Measurements from ENCODE around the gene RAD51D.
"Not testable (repeated sequence)": the region's sequence is repeated elsewhere in the genome, so short reads cannot be mapped to it uniquely, and the experiment has no call there.

Gene RAD51D

GRCh38 chr17:35152421-35153140, 32.9 kb upstream of the RAD51D start:
- Histone ChIP-seq H3K4me3 (ENCODE audit: low read length) (no peak overlapping the region), H3K9me3 (replicated peaks; ENCODE audit: insufficient read depth, low read length) (no peaks in the 10 kb centered on the region), H3K9me2 (replicated peaks; ENCODE audit: insufficient read depth, low read length) (no peaks in the 10 kb centered on the region), H3K79me2 (ENCODE audit: low read length) (no peaks in the 10 kb centered on the region), H4K20me1 (ENCODE audit: insufficient read depth, low read length) (no peaks in the 10 kb centered on the region), H2AFZ (ENCODE audit: low read length) (no peak overlapping the region), H3K4me1 (ENCODE audit: low read length) (peaks cover 9% of the 10 kb centered on the region), H3K9ac (ENCODE audit: low read length) (no peak overlapping the region), H3K27me3 (replicated peaks; ENCODE audit: insufficient read depth, low read length) (no peaks in the 10 kb centered on the region), H3F3A (ENCODE audit: insufficient read depth, low read length) (no peaks in the 10 kb centered on the region), H3K36me3 (replicated peaks; ENCODE audit: insufficient read depth, low read length) (no peaks in the 10 kb centered on the region), H3K27ac (ENCODE audit: low read length) (no peak overlapping the region), H3K4me2 (ENCODE audit: low read depth, low read length) (no peak overlapping the region)
- TF ChIP-seq EZH2 (optimal IDR thresholded peaks at IDR 0.05; ENCODE audit: low read depth, low read length) = no peak
- no peak for TF ChIP-seq CTCF (IDR thresholded peaks at IDR 0.05; ENCODE audit: low read length)
- TF ChIP-seq EZH2phosphoT487 (IDR thresholded peaks at IDR 0.05; ENCODE audit: low read length) = no peak
- no peak for DNase-seq

GRCh38 chr17:35151080-35151479, 31.4 kb upstream of the RAD51D start:
- H3K27me3 ChIP-seq (replicated peaks; ENCODE audit: insufficient read depth, low read length); H4K20me1 ChIP-seq (ENCODE audit: insufficient read depth, low read length); H3K9ac ChIP-seq (ENCODE audit: low read length); H3K27ac ChIP-seq (ENCODE audit: low read length); H3K9me3 ChIP-seq (replicated peaks; ENCODE audit: insufficient read depth, low read length); H3K4me1 ChIP-seq (ENCODE audit: low read length); H3K9me2 ChIP-seq (replicated peaks; ENCODE audit: insufficient read depth, low read length); H3K79me2 ChIP-seq (ENCODE audit: low read length); H3K4me3 ChIP-seq (ENCODE audit: low read length); DNase-seq; H2AFZ ChIP-seq (ENCODE audit: low read length); H3F3A ChIP-seq (ENCODE audit: insufficient read depth, low read length); H3K36me3 ChIP-seq (replicated peaks; ENCODE audit: insufficient read depth, low read length); H3K4me2 ChIP-seq (ENCODE audit: low read depth, low read length): not testable (repeated sequence)

- H3K9me2 ChIP-seq (replicated peaks; ENCODE audit: insufficient read depth, low read length) = no peaks in the 10 kb centered on the region
- H3F3A ChIP-seq (ENCODE audit: insufficient read depth, low read length) = no peaks in the 10 kb centered on the region
- 0 out of 2 replicates have a peak overlapping the region, but pooled peaks have one; percentile 42 for H2AFZ ChIP-seq (ENCODE audit: low read length)
- no peak for TF ChIP-seq EZH2phosphoT487 (IDR thresholded peaks at IDR 0.05; ENCODE audit: low read length)
- TF ChIP-seq CTCF (IDR thresholded peaks at IDR 0.05; ENCODE audit: low read length) = no peak
- TF ChIP-seq EZH2 (optimal IDR thresholded peaks at IDR 0.05; ENCODE audit: low read depth, low read length) = no peak
- H3K79me2 ChIP-seq (ENCODE audit: low read length) = no peaks in the 10 kb centered on the region
- no peaks in the 10 kb centered on the region for H3K27me3 ChIP-seq (replicated peaks; ENCODE audit: insufficient read depth, low read length)
- H3K9me3 ChIP-seq (replicated peaks; ENCODE audit: insufficient read depth, low read length) = no peaks in the 10 kb centered on the region
- H3K4me2 ChIP-seq (ENCODE audit: low read depth, low read length) = peak overlapping the region; percentile 38
- no peak overlapping the region for H3K9ac ChIP-seq (ENCODE audit: low read length)
- DNase-seq = no peak
- no peaks in the 10 kb centered on the region for H4K20me1 ChIP-seq (ENCODE audit: insufficient read depth, low read length)
- peaks cover 9% of the 10 kb centered on the region for H3K4me1 ChIP-seq (ENCODE audit: low read length)
- no peak overlapping the region for H3K27ac ChIP-seq (ENCODE audit: low read length)
- no peak overlapping the region for H3K4me3 ChIP-seq (ENCODE audit: low read length)
- no peaks in the 10 kb centered on the region for H3K36me3 ChIP-seq (replicated peaks; ENCODE audit: insufficient read depth, low read length)
Observed at GRCh38 chr17:35149941-35150340, 30.3 kb upstream of the RAD51D start.

- Histone ChIP-seq H3K36me3 (replicated peaks; ENCODE audit: insufficient read depth, low read length) (no peaks in the 10 kb centered on the region), H3K9me3 (replicated peaks; ENCODE audit: insufficient read depth, low read length) (no peaks in the 10 kb centered on the region), H3K79me2 (ENCODE audit: low read length) (no peaks in the 10 kb centered on the region), H4K20me1 (ENCODE audit: insufficient read depth, low read length) (no peaks in the 10 kb centered on the region), H3K27ac (ENCODE audit: low read length) (no peak overlapping the region), H3K4me3 (ENCODE audit: low read length) (no peak overlapping the region), H3K4me2 (ENCODE audit: low read depth, low read length) (no peak overlapping the region), H3K9me2 (replicated peaks; ENCODE audit: insufficient read depth, low read length) (no peaks in the 10 kb centered on the region), H3K4me1 (ENCODE audit: low read length) (peaks cover 9% of the 10 kb centered on the region), H3F3A (ENCODE audit: insufficient read depth, low read length) (no peaks in the 10 kb centered on the region), H3K9ac (ENCODE audit: low read length) (no peak overlapping the region), H3K27me3 (replicated peaks; ENCODE audit: insufficient read depth, low read length) (no peaks in the 10 kb centered on the region), H2AFZ (ENCODE audit: low read length) (no peak overlapping the region)
- TF ChIP-seq CTCF (IDR thresholded peaks at IDR 0.05; ENCODE audit: low read length) (no peak), EZH2 (optimal IDR thresholded peaks at IDR 0.05; ENCODE audit: low read depth, low read length) (no peak), EZH2phosphoT487 (IDR thresholded peaks at IDR 0.05; ENCODE audit: low read length) (no peak)
- DNase-seq = no peak
Observed at GRCh38 chr17:35148144-35148543, 28.5 kb upstream of the RAD51D start.

Data from MM.1S (cell line).